22Rv1 (cell line): ENCODE results near the gene PRDM11.

Experiments
- H3K27ac ChIP-seq: fragments of 450-650 bp; 2 replicates; pipeline ENCODE4 v1.5.1; 2017
- ZFX ChIP-seq: fragments of 450-650 bp; IDR thresholded peaks from 2 replicates; pipeline ENCODE4 v1.6.1; 2017; ENCODE audit warnings: antibody characterized with exemption, borderline replicate concordance
- TF ChIP-seq, protein P1 (sequence below): fragments of 450-650 bp; IDR thresholded peaks from 2 replicates; pipeline ENCODE4 v1.5.1; 2017; ENCODE audit warnings: mild to moderate bottlenecking

The PRDM11 gene

DNA sequence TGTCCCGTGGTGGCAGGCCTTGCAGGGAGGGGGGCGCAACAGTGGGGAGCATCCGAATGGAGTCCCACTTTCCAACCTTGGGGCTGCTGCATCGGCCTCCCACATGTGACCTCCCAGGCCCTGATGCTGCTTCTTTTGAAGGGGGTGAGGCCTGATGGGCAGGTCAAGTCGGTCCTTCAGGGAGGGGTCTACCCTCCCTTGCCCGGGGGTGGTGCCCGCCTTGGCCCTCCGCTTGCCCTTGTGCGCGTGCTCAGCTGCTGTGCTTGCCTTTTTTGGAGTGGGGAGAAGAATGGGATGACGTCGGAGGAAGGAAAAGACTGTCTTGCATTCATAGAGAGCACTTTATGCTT lies 66.9 kb downstream of the PRDM11 start:
- TF ChIP-seq ZFX = no peak
- TF ChIP-seq, protein P1, sequence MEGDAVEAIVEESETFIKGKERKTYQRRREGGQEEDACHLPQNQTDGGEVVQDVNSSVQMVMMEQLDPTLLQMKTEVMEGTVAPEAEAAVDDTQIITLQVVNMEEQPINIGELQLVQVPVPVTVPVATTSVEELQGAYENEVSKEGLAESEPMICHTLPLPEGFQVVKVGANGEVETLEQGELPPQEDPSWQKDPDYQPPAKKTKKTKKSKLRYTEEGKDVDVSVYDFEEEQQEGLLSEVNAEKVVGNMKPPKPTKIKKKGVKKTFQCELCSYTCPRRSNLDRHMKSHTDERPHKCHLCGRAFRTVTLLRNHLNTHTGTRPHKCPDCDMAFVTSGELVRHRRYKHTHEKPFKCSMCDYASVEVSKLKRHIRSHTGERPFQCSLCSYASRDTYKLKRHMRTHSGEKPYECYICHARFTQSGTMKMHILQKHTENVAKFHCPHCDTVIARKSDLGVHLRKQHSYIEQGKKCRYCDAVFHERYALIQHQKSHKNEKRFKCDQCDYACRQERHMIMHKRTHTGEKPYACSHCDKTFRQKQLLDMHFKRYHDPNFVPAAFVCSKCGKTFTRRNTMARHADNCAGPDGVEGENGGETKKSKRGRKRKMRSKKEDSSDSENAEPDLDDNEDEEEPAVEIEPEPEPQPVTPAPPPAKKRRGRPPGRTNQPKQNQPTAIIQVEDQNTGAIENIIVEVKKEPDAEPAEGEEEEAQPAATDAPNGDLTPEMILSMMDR = peak; percentile 16; the same call in 1 of the 2 replicates
- H3K27ac ChIP-seq = no peak overlapping the region

DNA sequence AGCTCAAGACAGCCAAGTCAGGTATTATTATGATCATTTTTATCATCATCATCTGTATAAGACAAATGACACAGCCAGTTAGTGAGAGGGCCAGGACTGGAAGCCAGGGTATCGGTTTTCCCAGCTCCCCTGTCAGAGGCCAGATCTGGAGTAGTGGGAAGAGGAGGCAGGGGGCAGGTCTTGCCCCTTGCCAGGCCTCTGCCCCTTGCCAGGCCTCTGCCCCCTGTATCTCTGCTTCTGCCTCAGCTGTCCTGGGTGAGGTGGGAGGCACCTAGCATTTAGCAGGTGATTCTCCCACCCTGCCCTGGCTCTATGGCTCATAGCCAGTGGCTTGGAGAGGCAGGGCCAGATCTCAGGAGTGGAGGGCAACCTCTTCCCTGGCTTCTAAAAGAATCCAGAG lies 67.3 kb downstream of the PRDM11 start:
- no peak overlapping the region for H3K27ac ChIP-seq

GRCh38 chr11:45215098-45215865 lies 68.8 kb downstream of the PRDM11 start:
- no peak for TF ChIP-seq ZFX
- TF ChIP-seq, protein P1 = no peak
- H3K27ac ChIP-seq = no peak overlapping the region

More for the DNA sequence above, 67.3 kb downstream of the PRDM11 start:
- TF ChIP-seq, protein P1 = no peak
- no peak for TF ChIP-seq ZFX

DNA sequence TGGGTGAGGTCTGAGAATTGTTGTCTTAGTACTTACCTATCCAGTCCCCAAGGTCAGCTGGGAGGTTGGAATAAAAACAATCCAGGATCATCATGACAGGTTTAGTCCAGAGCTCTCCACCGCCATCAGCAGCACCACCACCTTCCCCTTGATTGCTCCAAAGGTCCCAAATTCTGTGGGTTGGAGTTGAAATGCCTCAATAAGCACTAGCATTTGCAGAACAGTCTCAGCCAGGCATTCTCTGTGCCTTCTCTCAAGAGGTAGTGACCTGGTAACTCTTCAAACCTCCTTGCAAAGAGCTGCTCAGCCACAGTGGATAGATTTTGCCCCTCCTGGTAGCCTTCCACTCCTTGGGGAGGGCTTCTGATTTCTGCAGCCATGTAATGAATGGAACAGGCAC lies 69.6 kb downstream of the PRDM11 start:
- no peak overlapping the region for H3K27ac ChIP-seq
- TF ChIP-seq ZFX = no peak
- TF ChIP-seq, protein P1 = no peak

GRCh38 chr11:45216901-45217300 lies 70.5 kb downstream of the PRDM11 start:
- H3K27ac ChIP-seq = no peak overlapping the region
- no peak for TF ChIP-seq ZFX
- TF ChIP-seq, protein P1 = no peak

DNA sequence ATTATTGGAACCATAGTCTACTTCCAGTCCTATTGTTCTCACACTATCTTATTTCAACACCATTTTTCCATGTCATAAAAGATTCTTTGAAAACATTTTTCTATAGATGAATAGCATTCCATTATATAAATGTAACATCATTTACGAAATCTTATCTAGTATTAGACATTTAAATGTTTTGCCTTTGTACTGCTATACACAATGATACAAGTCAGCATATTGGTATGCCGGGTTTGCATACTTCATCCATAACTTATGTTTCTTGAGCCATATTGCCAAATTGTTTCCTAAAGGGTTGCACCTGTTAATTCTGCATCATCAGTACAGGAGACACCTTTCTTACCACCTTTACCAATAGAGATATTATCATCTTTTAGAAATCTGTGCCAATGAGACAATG lies 71.6 kb downstream of the PRDM11 start:
- H3K27ac ChIP-seq = no peak overlapping the region
- TF ChIP-seq, protein P1 = no peak
- no peak for TF ChIP-seq ZFX

DNA sequence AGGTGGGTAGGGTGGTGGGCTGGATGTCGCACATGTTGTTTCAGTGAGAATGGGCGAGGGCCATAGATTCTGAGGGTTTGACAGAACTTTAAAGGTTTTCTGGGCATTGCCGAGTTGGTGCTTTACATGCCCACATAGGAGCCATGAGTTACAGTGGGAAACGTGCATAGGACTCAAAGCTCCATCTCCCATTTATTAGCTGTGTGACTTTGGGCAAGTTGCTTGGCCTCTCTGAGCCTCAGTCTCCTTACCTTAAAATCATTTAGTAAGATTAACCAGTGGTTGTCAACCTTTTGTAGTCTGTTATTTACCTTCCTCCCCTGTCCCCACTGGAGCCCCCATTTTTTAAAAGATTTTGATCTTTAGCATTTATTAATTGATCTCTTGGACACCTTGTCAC lies 72.3 kb downstream of the PRDM11 start:
- no peak overlapping the region for H3K27ac ChIP-seq
- TF ChIP-seq, protein P1 = no peak
- TF ChIP-seq ZFX = no peak
